ENCODE measurements around the gene SOCS2. TPM values are rescaled to one million over a fixed set of nuclear protein-coding genes. Genes with fewer than 3 reads are reported as not detected.

The SOCS2 gene
- total and polyA plus RNA-seq, 2 of the 8 experiments (the other 6 are each of a cell fraction or from before 2014, with no cell fraction given) = 14.5 to 18.0 TPM

DNA sequence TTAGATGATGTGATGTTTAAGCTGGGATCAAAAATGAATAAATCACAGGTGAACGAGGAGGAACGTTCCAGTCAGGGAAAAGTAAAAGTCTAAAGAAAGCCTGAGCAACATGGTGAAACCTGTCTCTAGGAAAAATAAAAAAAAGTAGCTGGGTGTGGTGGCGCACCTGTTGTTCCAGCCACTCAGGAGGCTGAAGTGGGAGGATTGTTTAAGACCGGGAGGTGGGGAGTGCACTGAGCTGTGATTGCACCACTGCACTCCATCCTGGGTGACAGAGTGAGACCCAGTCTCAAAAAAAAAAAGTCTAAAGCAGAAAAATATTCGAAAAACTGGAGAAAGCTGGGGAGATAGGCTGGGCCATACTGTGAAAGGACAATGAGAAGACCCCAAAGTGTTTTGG is 39.2 kb upstream of the SOCS2 start (continued):
- TF ChIP-seq CTBP2 (IDR thresholded peaks at IDR 0.05; ENCODE audit: borderline replicate concordance, insufficient read depth, insufficient read length, low read length) = no peak
